ENCODE data around the gene PRSS48. TPM values are rescaled to one million over a fixed set of nuclear protein-coding genes. Genes with fewer than 3 reads are reported as not detected.

PRSS48 gene
- total and polyA plus RNA-seq, 2 of the 4 experiments (the other 2 are of a cell fraction), result not detected

- Histone ChIP-seq H3K36me3 (ENCODE audit: control insufficient read depth, insufficient read depth, low read length) (no peaks in the 10 kb centered on the region), H3K23ac (ENCODE audit: low read depth, low read length) (no peak overlapping the region), H3K14ac (replicated peaks; ENCODE audit: low read depth, low read length) (no peak overlapping the region), H3K4me2 (ENCODE audit: low read depth, low read length) (no peak overlapping the region), H3K27ac (ENCODE audit: insufficient read depth, low read length) (no peak overlapping the region), H4K5ac (ENCODE audit: low read depth, low read length) (no peak overlapping the region), H2AFZ (replicated peaks; ENCODE audit: low read length, poor library complexity) (no peak overlapping the region), H3K4me1 (ENCODE audit: control insufficient read depth, insufficient read depth, low read length) (no peaks in the 10 kb centered on the region), H2BK20ac (ENCODE audit: low read depth, low read length) (no peak overlapping the region), H2AK9ac (replicated peaks; ENCODE audit: low read depth, low read length, poor library complexity) (no peak overlapping the region), H3K9me1 (ENCODE audit: insufficient read depth, low read length) (no peaks in the 10 kb centered on the region), H4K8ac (ENCODE audit: low read depth in 2 of 2, low read length in 2 of 2) (no peak overlapping the region), H3K79me1 (ENCODE audit: low read depth in 1 of 2, low read length in 2 of 2) (0 out of 4 replicates have a peak, but pooled peaks cover 0 to 3% of the 10 kb centered on the region in 2 experiments), H3K27me3 (ENCODE audit: control insufficient read depth, insufficient read depth, low read length) (no peaks in the 10 kb centered on the region; the same call in 1 of the 2 replicates), H3K9me3 (ENCODE audit: control insufficient read depth, insufficient read depth, low read length) (no peaks in the 10 kb centered on the region), H3K4me3 (ENCODE audit: insufficient read depth, low read depth, low read length) (no peak overlapping the region), H3K4ac (ENCODE audit: low read depth, low read length) (no peak overlapping the region), H3K9ac (ENCODE audit: low read depth, low read length) (no peak overlapping the region), H2BK15ac (ENCODE audit: low read depth, low read length) (no peak overlapping the region), H4K20me1 (ENCODE audit: insufficient read depth, low read length) (no peaks in the 10 kb centered on the region), H4K91ac (ENCODE audit: insufficient read depth, low read depth, low read length) (no peak overlapping the region), H3K56ac (ENCODE audit: extremely low read depth, insufficient read depth, low read length) (no peak overlapping the region), H3K18ac (ENCODE audit: low read depth, low read length) (no peak overlapping the region), H2BK5ac (ENCODE audit: low read depth, low read length, poor library complexity, severe bottlenecking) (no peak overlapping the region), H2BK120ac (ENCODE audit: low read depth, low read length) (no peak overlapping the region), H2AK5ac (ENCODE audit: low read depth, low read length) (no peak overlapping the region)
- POLR2A ChIA-PET (ENCODE audit: unreplicated experiment), result no interaction called here
- DNase-seq, result no peak
- in situ Hi-C loops (cut with MboI; ENCODE audit: low sequenced_read_pairs) (no loop called here), intact Hi-C loops (cut with micrococcal nuclease) (loop anchor here (10.0 kb wide), 1 partner anchor 147 kb away; no protein-coding TSS in a partner anchor), dilution Hi-C loops (cut with HindIII; ENCODE audit: low sequenced_read_pairs, unreplicated experiment) (no loop called here)
- no peak for ATAC-seq (ENCODE audit: low read depth)
- CTCF ChIA-PET, result no interaction called here
- BruUV-seq (replicated peaks), result no TSS peak
- TF ChIP-seq POLR2A (IDR thresholded peaks at IDR 0.05; ENCODE audit: low read depth, low read length), result no peak
- no peak for TF ChIP-seq RFX5 (IDR thresholded peaks at IDR 0.05; ENCODE audit: low read depth, low read length)
- no peak for TF ChIP-seq BHLHE40 (IDR thresholded peaks at IDR 0.05; ENCODE audit: low read depth, low read length)
- no peak for TF ChIP-seq MAFK (IDR thresholded peaks at IDR 0.05; ENCODE audit: low read depth, low read length)
- TF ChIP-seq RAD21 (IDR thresholded peaks at IDR 0.05; ENCODE audit: low read length), result no peak
- TF ChIP-seq MXI1 (IDR thresholded peaks at IDR 0.05; ENCODE audit: borderline replicate concordance, low read depth, low read length), result no peak
- TF ChIP-seq SMC3 (IDR thresholded peaks at IDR 0.05; ENCODE audit: low read depth, low read length), result no peak
- no peak for TF ChIP-seq RCOR1 (IDR thresholded peaks at IDR 0.05; ENCODE audit: insufficient replicate concordance, low read length)
- TF ChIP-seq FOS (IDR thresholded peaks at IDR 0.05; ENCODE audit: low read depth, low read length), result no peak
- no peak for TF ChIP-seq CEBPB (IDR thresholded peaks at IDR 0.05; ENCODE audit: low read depth, low read length)
- TF ChIP-seq, protein P1, sequence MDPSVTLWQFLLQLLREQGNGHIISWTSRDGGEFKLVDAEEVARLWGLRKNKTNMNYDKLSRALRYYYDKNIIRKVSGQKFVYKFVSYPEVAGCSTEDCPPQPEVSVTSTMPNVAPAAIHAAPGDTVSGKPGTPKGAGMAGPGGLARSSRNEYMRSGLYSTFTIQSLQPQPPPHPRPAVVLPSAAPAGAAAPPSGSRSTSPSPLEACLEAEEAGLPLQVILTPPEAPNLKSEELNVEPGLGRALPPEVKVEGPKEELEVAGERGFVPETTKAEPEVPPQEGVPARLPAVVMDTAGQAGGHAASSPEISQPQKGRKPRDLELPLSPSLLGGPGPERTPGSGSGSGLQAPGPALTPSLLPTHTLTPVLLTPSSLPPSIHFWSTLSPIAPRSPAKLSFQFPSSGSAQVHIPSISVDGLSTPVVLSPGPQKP (IDR thresholded peaks at IDR 0.05; ENCODE audit: borderline replicate concordance, low read depth, low read length), result no peak
- TF ChIP-seq NFE2L2 (IDR thresholded peaks at IDR 0.05; ENCODE audit: low read depth, low read length), result no peak
- no peak for TF ChIP-seq MAZ (IDR thresholded peaks at IDR 0.05; ENCODE audit: borderline replicate concordance, low read depth, low read length)
- TF ChIP-seq, protein P2, sequence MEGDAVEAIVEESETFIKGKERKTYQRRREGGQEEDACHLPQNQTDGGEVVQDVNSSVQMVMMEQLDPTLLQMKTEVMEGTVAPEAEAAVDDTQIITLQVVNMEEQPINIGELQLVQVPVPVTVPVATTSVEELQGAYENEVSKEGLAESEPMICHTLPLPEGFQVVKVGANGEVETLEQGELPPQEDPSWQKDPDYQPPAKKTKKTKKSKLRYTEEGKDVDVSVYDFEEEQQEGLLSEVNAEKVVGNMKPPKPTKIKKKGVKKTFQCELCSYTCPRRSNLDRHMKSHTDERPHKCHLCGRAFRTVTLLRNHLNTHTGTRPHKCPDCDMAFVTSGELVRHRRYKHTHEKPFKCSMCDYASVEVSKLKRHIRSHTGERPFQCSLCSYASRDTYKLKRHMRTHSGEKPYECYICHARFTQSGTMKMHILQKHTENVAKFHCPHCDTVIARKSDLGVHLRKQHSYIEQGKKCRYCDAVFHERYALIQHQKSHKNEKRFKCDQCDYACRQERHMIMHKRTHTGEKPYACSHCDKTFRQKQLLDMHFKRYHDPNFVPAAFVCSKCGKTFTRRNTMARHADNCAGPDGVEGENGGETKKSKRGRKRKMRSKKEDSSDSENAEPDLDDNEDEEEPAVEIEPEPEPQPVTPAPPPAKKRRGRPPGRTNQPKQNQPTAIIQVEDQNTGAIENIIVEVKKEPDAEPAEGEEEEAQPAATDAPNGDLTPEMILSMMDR (conservative IDR thresholded peaks at IDR 0.05; ENCODE audit: low read depth, low read length), result no peak
- WGBS, 2 experiments (ENCODE audit: extremely low coverage in 2 of 2, insufficient read length in 1 of 2), result no CpG with 5 or more reads among the region's 1 CpG
These were observed 44.6 kb downstream of the PRSS48 start for GRCh38 chr4:151321586-151321985.

Data from IMR-90 (cell line).